HEK293 (cell line): ENCODE measurements around the gene STX18.

Experiments used
- CTCF ChIA-PET: fragments of 350-600 bp; formaldehyde crosslinking; extraction: SDS; loops from one replicate; lab custom pipeline; 2021; ENCODE audit warnings: antibody characterized with exemption; lab: Yijun Ruan, JAX
- POLR2A ChIA-PET: fragments of 300-600 bp; formaldehyde crosslinking; extraction: SDS; loops from one replicate; lab custom pipeline; 2020; ENCODE audit warnings: antibody characterized with exemption, inconsistent platforms; lab: Yijun Ruan, JAX
- H3K27ac ChIP-seq: fragments of 200-500 bp; sonication (Bioruptor generic); 2 replicates; pipeline ENCODE4 v1.5.1; 2014; ENCODE audit warnings: low read depth, low read length, control low read depth, inconsistent platforms; ENCODE audit errors: extremely low read depth
- H3K36me3 ChIP-seq, 2 experiments: fragments of 200-500 bp in 1 of 2; sonication (Bioruptor generic) in 1 of 2; 1 replicate in 1 of 2; 2 replicates in 1 of 2; pipeline ENCODE4 v1.5.1; 2014 to 2017; ENCODE audit warnings: inconsistent platforms in 2 of 2, low read length in 2 of 2; ENCODE audit not compliant: control insufficient read depth in 2 of 2, insufficient read depth in 1 of 2
- H3K4me1 ChIP-seq: fragments of 200-500 bp; sonication (Bioruptor generic); 2 replicates; pipeline ENCODE4 v1.5.1; 2014; ENCODE audit warnings: mild to moderate bottlenecking, low read length, inconsistent platforms; ENCODE audit not compliant: control insufficient read depth, insufficient read depth
- H3K4me3 ChIP-seq: 2 replicates; pipeline ENCODE4 v1.5.1; 2011; ENCODE audit warnings: low read depth, mild to moderate bottlenecking, control low read depth, low read length, moderate library complexity
- H3K9me3 ChIP-seq: fragments of 200-500 bp; sonication (Bioruptor generic); 2 replicates; pipeline ENCODE4 v1.5.1; 2014; ENCODE audit warnings: low read depth, low read length, inconsistent platforms; ENCODE audit not compliant: control insufficient read depth, insufficient read depth
- GLIS1 ChIP-seq: fragments of 450-650 bp; formaldehyde crosslinking; IDR thresholded peaks from 2 replicates; pipeline ENCODE4 v1.5.1; 2016; ENCODE audit warnings: missing biosample characterization, missing genetic modification characterization
- KLF7 ChIP-seq: fragments of 450-650 bp; formaldehyde crosslinking; IDR thresholded peaks from 2 replicates; pipeline ENCODE4 v1.5.1; 2016; ENCODE audit warnings: missing biosample characterization, missing genetic modification characterization, borderline replicate concordance
- MEIS1 ChIP-seq: sonication (generic); formaldehyde crosslinking; IDR thresholded peaks from 2 replicates; pipeline ENCODE4 v1.8.1; 2022; ENCODE audit warnings: missing genetic modification reagents, mild to moderate bottlenecking, borderline replicate concordance
- ZNF132 ChIP-seq: fragments of 450-650 bp; formaldehyde crosslinking; IDR thresholded peaks from 2 replicates; pipeline ENCODE4 v1.5.1; 2017; ENCODE audit warnings: missing biosample characterization, missing genetic modification characterization, borderline replicate concordance
- ZNF138 ChIP-seq: fragments of 450-650 bp; formaldehyde crosslinking; IDR thresholded peaks from 2 replicates; pipeline ENCODE4 v1.5.1; 2016; ENCODE audit warnings: missing biosample characterization, missing genetic modification characterization, borderline replicate concordance
- ZNF2 ChIP-seq: fragments of 450-650 bp; formaldehyde crosslinking; IDR thresholded peaks from 2 replicates; pipeline ENCODE4 v1.5.1; 2016; ENCODE audit warnings: missing biosample characterization, missing genetic modification characterization
- ZNF423 ChIP-seq: fragments of 450-650 bp; formaldehyde crosslinking; IDR thresholded peaks from 2 replicates; pipeline ENCODE4 v1.5.1; 2016; ENCODE audit warnings: missing biosample characterization, missing genetic modification characterization
- ZNF426 ChIP-seq: fragments of 450-650 bp; formaldehyde crosslinking; IDR thresholded peaks from 2 replicates; pipeline ENCODE4 v1.5.1; 2017; ENCODE audit warnings: missing biosample characterization, missing genetic modification characterization, mild to moderate bottlenecking, inconsistent platforms, moderate library complexity
- ZNF473 ChIP-seq: fragments of 450-650 bp; formaldehyde crosslinking; IDR thresholded peaks from 2 replicates; pipeline ENCODE4 v1.5.1; 2017; ENCODE audit warnings: missing biosample characterization, missing genetic modification characterization
- ZNF555 ChIP-seq: fragments of 450-650 bp; formaldehyde crosslinking; conservative IDR thresholded peaks from 2 replicates; pipeline ENCODE4 v1.5.1; 2017; ENCODE audit warnings: missing biosample characterization, mild to moderate bottlenecking, missing genetic modification characterization, inconsistent platforms
- ZNF621 ChIP-seq: fragments of 450-650 bp; formaldehyde crosslinking; IDR thresholded peaks from 2 replicates; pipeline ENCODE4 v1.5.1; 2017; ENCODE audit warnings: missing biosample characterization, missing genetic modification characterization
- ZNF654 ChIP-seq: fragments of 450-650 bp; formaldehyde crosslinking; IDR thresholded peaks from 2 replicates; pipeline ENCODE4 v1.5.1; 2016; ENCODE audit warnings: low read depth, missing biosample characterization, missing genetic modification characterization
- ZNF777 ChIP-seq: fragments of 450-650 bp; formaldehyde crosslinking; IDR thresholded peaks from 2 replicates; pipeline ENCODE4 v1.5.1; 2017; ENCODE audit warnings: missing biosample characterization, missing genetic modification characterization, borderline replicate concordance
- TF ChIP-seq, protein P1 (sequence below): IDR thresholded peaks from 2 replicates; pipeline ENCODE4 v1.6.1; 2011; ENCODE audit warnings: mild to moderate bottlenecking, low read depth, low read length, borderline replicate concordance
- TF ChIP-seq, protein P2 (sequence below): fragments of 450-650 bp; formaldehyde crosslinking; IDR thresholded peaks from 2 replicates; pipeline ENCODE4 v1.5.1; 2016; ENCODE audit warnings: missing biosample characterization, missing genetic modification characterization
- TF ChIP-seq, protein P3 (sequence below): fragments of 450-650 bp; formaldehyde crosslinking; IDR thresholded peaks from 2 replicates; pipeline ENCODE4 v1.5.0; 2017; ENCODE audit warnings: missing biosample characterization, missing genetic modification characterization, borderline replicate concordance
- TF ChIP-seq, protein P4 (sequence below): fragments of 450-650 bp; formaldehyde crosslinking; conservative IDR thresholded peaks from 2 replicates; pipeline ENCODE4 v1.5.1; 2016; ENCODE audit warnings: low read depth, missing biosample characterization, missing genetic modification characterization
- TF ChIP-seq, protein P5 (sequence below): fragments of 450-650 bp; formaldehyde crosslinking; IDR thresholded peaks from 2 replicates; pipeline ENCODE4 v1.5.1; 2016; ENCODE audit warnings: missing biosample characterization, missing genetic modification characterization, low read depth

Gene STX18

DNA sequence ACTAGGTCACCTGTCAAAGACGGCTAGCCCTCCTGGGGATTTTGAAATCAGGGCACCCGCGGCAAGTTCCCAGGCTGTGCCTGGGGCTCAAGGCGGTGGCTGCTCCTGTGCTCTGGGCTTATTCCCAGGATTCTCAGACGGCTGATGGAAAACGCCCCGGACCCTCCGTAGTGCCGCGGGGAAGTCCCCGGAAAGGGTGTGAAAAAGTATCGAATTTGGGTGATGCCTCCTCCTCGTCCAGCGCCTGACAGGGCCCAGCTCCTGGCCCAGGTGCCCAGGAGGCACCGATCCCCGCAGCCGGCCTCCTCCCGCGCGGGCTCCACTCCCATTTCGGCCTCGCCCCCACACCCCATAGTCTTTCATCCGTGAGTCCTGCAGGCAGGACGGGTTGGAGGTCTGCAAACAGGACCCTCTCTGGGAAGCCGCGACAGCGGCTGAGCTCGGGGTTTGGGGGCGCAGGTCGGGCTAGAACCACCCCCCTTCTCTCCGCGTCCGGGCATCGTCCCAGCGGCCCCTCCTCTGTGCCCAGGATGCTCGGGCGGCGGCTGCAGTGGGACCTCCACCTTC is 156.0 kb downstream of the STX18 start:
- ChIA-PET CTCF (interaction anchor here (2.2 kb wide), 1 partner anchor 12 kb away, joined by 9 read pairs; no protein-coding TSS in a partner anchor), POLR2A (no interaction called here)
- Histone ChIP-seq H3K4me3 (peak overlapping the region; percentile 40), H3K36me3 (no peaks in the 10 kb centered on the region), H3K27ac (no peak overlapping the region), H3K9me3 (no peaks in the 10 kb centered on the region), H3K4me1 (no peaks in the 10 kb centered on the region)
- TF ChIP-seq GLIS1 (tag by site-specific recombination) (no peak), ZNF138 (tag by site-specific recombination) (no peak), ZNF423 (tag by site-specific recombination) (no peak), MEIS1 (no peak), ZNF555 (no peak), ZNF132 (tag by site-specific recombination) (no peak)
- TF ChIP-seq, protein P1, sequence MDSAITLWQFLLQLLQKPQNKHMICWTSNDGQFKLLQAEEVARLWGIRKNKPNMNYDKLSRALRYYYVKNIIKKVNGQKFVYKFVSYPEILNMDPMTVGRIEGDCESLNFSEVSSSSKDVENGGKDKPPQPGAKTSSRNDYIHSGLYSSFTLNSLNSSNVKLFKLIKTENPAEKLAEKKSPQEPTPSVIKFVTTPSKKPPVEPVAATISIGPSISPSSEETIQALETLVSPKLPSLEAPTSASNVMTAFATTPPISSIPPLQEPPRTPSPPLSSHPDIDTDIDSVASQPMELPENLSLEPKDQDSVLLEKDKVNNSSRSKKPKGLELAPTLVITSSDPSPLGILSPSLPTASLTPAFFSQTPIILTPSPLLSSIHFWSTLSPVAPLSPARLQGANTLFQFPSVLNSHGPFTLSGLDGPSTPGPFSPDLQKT = no peak

DNA sequence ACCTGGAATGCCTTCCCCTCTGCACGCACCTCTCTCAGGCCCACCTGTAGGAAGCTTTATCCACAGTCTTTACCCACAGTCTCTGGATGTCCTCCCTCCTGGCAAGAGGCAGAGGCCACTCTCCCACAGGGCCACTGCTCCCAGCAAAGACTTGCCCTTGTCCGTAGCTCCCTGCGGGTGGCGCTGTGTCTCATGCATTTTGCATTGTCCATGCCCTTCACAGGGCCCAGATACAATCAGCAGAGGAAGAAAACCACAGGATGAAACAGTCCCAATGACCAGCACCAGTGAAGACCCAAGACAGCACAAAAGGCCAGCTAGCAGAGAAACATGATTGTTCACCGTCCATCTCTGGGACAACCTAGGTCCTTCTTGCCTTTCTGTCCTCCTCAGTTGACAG is 157.0 kb downstream of the STX18 start:
- Histone ChIP-seq H3K4me1 (no peaks in the 10 kb centered on the region), H3K36me3 (no peaks in the 10 kb centered on the region), H3K27ac (no peak overlapping the region), H3K9me3 (no peaks in the 10 kb centered on the region), H3K4me3 (no peak overlapping the region)
- ChIA-PET POLR2A (no interaction called here), CTCF (interaction anchor here (0.6 to 2.2 kb wide), 10 partner anchors 9 to 132 kb away, joined by 3 to 17 read pairs (median 4); no protein-coding TSS in a partner anchor)
- TF ChIP-seq, protein P2, sequence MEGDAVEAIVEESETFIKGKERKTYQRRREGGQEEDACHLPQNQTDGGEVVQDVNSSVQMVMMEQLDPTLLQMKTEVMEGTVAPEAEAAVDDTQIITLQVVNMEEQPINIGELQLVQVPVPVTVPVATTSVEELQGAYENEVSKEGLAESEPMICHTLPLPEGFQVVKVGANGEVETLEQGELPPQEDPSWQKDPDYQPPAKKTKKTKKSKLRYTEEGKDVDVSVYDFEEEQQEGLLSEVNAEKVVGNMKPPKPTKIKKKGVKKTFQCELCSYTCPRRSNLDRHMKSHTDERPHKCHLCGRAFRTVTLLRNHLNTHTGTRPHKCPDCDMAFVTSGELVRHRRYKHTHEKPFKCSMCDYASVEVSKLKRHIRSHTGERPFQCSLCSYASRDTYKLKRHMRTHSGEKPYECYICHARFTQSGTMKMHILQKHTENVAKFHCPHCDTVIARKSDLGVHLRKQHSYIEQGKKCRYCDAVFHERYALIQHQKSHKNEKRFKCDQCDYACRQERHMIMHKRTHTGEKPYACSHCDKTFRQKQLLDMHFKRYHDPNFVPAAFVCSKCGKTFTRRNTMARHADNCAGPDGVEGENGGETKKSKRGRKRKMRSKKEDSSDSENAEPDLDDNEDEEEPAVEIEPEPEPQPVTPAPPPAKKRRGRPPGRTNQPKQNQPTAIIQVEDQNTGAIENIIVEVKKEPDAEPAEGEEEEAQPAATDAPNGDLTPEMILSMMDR = peak; percentile 28; the same call in 1 of the 2 replicates
- peak; percentile 59 for TF ChIP-seq ZNF654 (tag by site-specific recombination)
- peak; percentile 97 for TF ChIP-seq ZNF2
- TF ChIP-seq ZNF473 (tag by site-specific recombination) = no peak

DNA sequence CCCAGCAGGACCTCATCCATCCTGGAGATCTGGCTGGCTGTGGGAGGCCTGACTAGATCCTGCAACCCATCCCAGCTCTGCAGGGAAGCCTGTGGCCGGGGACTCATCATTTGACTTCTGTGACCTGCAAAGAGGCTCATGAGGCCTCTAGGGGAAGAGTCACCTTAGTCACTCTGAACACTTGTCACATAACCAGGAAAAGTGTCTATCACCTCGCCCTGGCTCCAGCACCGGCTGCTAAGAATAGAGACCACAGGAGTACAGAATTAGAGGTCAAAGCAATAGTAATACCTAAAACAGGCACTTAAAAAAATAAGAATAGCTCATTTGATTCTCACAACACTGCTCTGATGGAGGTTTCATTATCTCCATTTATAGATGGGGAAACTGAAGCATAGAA is 158.8 kb downstream of the STX18 start:
- CTCF ChIA-PET = no interaction called here
- POLR2A ChIA-PET = no interaction called here
- H3K4me1 ChIP-seq = no peaks in the 10 kb centered on the region
- no peaks in the 10 kb centered on the region for H3K36me3 ChIP-seq
- no peak overlapping the region for H3K4me3 ChIP-seq
- H3K27ac ChIP-seq = no peak overlapping the region
- H3K9me3 ChIP-seq = no peaks in the 10 kb centered on the region
- TF ChIP-seq ZNF621 (tag by site-specific recombination) (no peak), KLF7 (tag by site-specific recombination) (no peak), ZNF426 (no peak), ZNF777 (tag by site-specific recombination) (no peak)
- TF ChIP-seq, protein P3, sequence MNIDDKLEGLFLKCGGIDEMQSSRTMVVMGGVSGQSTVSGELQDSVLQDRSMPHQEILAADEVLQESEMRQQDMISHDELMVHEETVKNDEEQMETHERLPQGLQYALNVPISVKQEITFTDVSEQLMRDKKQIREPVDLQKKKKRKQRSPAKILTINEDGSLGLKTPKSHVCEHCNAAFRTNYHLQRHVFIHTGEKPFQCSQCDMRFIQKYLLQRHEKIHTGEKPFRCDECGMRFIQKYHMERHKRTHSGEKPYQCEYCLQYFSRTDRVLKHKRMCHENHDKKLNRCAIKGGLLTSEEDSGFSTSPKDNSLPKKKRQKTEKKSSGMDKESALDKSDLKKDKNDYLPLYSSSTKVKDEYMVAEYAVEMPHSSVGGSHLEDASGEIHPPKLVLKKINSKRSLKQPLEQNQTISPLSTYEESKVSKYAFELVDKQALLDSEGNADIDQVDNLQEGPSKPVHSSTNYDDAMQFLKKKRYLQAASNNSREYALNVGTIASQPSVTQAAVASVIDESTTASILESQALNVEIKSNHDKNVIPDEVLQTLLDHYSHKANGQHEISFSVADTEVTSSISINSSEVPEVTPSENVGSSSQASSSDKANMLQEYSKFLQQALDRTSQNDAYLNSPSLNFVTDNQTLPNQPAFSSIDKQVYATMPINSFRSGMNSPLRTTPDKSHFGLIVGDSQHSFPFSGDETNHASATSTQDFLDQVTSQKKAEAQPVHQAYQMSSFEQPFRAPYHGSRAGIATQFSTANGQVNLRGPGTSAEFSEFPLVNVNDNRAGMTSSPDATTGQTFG = no peak
- TF ChIP-seq, protein P4, sequence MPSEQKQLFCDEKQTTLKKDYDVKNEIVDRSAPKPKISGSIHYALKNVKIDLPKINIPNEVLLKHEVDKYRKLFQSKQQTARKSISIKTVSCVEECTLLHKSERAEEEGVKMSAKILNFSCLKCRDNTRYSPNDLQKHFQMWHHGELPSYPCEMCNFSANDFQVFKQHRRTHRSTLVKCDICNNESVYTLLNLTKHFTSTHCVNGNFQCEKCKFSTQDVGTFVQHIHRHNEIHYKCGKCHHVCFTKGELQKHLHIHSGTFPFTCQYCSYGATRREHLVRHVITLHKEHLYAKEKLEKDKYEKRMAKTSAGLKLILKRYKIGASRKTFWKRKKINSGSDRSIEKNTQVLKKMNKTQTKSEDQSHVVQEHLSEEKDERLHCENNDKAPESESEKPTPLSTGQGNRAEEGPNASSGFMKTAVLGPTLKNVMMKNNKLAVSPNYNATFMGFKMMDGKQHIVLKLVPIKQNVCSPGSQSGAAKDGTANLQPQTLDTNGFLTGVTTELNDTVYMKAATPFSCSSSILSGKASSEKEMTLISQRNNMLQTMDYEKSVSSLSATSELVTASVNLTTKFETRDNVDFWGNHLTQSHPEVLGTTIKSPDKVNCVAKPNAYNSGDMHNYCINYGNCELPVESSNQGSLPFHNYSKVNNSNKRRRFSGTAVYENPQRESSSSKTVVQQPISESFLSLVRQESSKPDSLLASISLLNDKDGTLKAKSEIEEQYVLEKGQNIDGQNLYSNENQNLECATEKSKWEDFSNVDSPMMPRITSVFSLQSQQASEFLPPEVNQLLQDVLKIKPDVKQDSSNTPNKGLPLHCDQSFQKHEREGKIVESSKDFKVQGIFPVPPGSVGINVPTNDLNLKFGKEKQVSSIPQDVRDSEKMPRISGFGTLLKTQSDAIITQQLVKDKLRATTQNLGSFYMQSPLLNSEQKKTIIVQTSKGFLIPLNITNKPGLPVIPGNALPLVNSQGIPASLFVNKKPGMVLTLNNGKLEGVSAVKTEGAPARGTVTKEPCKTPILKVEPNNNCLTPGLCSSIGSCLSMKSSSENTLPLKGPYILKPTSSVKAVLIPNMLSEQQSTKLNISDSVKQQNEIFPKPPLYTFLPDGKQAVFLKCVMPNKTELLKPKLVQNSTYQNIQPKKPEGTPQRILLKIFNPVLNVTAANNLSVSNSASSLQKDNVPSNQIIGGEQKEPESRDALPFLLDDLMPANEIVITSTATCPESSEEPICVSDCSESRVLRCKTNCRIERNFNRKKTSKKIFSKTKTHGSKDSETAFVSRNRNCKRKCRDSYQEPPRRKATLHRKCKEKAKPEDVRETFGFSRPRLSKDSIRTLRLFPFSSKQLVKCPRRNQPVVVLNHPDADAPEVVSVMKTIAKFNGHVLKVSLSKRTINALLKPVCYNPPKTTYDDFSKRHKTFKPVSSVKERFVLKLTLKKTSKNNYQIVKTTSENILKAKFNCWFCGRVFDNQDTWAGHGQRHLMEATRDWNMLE (tag by site-specific recombination) = no peak
- TF ChIP-seq, protein P5, sequence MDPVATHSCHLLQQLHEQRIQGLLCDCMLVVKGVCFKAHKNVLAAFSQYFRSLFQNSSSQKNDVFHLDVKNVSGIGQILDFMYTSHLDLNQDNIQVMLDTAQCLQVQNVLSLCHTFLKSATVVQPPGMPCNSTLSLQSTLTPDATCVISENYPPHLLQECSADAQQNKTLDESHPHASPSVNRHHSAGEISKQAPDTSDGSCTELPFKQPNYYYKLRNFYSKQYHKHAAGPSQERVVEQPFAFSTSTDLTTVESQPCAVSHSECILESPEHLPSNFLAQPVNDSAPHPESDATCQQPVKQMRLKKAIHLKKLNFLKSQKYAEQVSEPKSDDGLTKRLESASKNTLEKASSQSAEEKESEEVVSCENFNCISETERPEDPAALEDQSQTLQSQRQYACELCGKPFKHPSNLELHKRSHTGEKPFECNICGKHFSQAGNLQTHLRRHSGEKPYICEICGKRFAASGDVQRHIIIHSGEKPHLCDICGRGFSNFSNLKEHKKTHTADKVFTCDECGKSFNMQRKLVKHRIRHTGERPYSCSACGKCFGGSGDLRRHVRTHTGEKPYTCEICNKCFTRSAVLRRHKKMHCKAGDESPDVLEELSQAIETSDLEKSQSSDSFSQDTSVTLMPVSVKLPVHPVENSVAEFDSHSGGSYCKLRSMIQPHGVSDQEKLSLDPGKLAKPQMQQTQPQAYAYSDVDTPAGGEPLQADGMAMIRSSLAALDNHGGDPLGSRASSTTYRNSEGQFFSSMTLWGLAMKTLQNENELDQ (tag by site-specific recombination) = no peak
